SIG-M5 (cell line): ENCODE results near the gene GOSR1.
"Not testable (repeated sequence)": the region's sequence is repeated elsewhere in the genome, so short reads cannot be mapped to it uniquely, and the experiment has no call there.

ENCODE experiments used
- DNase-seq: peaks from one replicate; lab custom pipeline; 2025; lab: John Stamatoyannopoulos, UW

The GOSR1 gene

DNA sequence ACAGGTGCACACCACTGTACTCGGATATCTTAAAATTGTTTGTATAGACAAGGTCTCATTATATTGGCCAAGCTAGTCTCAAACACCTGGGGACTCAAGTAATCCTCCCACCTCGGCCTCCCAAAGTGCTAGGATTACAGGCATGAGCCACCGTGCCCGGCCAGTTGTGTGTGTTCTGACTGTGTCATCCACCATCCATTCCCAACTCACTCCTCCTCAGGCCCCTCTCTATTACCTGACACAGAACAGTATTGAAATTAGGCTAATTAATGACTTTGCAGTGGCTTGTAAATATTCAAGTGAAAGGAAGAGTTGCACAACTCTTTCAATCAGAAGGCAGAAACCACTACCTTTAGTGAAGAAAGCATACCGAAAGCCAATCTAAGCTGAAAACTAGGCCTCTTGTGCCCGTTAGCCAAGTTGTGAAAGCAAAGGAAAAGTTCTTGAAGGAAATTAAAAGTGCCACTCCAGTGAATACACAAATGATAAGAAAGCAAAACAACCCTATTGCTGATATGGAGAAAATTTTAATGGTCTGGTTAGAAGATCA, 28.7 kb downstream of the GOSR1 start:
- DNase-seq: no peak

DNA sequence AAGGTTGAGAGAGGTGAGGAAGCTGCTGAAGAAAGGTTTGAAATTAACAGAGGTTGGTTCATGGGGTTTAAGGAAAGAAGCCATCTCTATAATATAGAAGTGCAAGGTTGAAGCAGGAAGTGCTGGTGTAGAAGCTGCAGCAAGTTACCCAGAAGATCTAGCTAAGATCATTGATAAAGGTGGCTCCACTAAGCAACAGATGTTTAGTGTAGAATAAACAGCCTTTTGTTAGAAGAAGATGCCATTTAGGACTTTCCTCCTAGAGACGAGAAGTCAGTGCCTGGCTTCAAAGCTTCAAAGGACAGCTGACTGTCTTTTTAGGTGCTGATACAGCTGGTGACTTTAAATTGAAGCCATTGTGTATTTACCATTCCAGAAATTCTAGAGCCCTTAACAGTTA, 29.3 kb downstream of the GOSR1 start:
- no peak for DNase-seq

- no peak for DNase-seq
These were observed 36.1 kb downstream of the GOSR1 start for GRCh38 chr17:30513346-30513745.

DNA sequence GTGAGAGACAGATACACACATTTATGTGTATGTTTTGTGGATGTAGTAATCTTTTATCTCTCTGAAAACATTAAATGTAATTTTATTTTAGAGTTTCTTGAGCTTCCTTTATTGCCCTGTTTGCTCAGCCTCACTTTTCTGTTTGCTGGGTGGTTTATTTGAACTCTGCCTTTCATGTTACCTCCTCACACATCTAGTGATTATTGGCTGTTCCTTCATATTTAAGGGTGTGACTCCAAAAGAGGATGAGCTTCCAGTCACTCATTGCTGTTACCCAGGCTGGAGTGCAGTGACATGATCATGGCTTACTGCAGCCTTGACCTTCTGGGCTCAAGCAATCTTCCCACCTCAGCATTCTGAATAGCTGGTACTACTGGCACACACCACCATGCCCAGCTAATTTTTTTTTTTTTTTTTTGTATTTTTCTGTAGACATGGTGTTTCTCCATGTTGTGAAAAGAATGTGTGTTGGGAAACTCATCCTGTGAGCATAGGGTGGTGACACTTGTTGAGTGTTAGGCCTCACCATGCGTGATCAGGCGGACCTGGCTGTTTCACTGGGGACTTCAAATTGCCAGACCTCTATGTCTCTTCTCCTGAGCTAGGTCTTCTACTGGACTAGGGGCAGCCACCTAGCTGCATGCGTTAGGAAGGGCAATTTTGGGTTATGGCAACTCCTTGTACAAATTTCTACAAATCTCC, 37.8 kb downstream of the GOSR1 start:
- DNase-seq: no peak

GRCh38 chr17:30517786-30518185, 40.6 kb downstream of the GOSR1 start:
- no peak for DNase-seq

DNA sequence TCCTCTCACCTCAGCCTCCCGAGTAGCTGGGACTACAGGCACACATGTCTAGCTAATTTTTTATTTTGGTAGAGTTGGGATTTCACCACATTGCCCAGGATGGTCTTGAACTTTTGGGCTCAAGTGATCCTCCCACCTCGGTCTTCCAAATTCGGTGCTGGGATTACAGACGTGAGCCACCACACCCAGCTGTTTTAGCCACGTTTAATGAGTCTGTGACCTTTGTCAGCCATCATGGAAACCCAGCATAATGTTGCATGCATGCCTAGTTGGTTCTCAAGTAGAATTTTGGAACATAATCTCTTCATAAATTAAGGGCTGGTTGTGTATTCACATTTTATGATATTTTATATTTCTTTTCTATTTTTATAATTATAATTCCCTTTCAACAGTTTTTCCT, 42.0 kb downstream of the GOSR1 start:
- DNase-seq: no peak

GRCh38 chr17:30519707-30520106, 42.5 kb downstream of the GOSR1 start:
- DNase-seq: no peak

DNA sequence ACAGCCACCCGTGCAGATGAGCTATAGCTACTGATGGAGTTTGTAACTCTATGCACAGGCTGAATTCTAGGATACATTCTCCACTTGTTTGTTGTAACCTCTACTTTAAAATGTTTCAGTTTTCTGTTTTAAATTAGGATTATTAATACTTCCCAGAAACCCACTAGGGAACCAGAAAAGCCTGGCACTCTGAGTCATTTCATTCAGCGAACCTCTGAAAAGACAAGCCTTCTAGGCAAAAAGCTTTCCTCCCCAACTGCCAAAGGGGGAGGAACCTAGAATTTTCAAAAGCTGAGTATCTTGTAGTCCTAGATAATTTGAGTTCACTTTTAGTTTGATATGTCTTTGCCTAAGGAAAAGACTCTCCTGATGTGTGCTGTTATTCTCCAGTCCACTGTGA, 43.2 kb downstream of the GOSR1 start:
- no peak for DNase-seq

- DNase-seq: no peak
These were observed 43.7 kb downstream of the GOSR1 start for GRCh38 chr17:30520882-30521281.

- no peak for DNase-seq
These were observed 44.6 kb downstream of the GOSR1 start for GRCh38 chr17:30521766-30522165.

GRCh38 chr17:30523236-30523635, 46.0 kb downstream of the GOSR1 start:
- DNase-seq: not testable (repeated sequence)

DNA sequence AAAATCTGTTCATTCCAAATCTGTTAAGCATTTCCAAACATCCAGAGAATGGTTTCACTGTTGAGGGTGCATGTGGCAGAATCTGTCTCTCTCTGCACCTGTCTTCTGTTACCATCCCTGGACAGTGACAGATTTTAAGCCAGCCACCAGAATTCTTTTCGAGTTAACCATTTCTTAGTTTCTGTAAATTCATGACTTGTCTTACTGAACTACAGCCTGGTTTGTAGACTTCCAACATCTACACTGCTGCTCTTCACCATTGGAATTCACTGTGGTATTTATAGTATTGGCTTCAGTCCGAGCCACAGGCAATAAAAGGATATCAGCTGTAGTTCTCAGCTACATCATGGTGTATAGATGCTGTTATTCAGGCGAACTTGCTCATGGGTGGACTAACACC, 47.6 kb downstream of the GOSR1 start:
- DNase-seq: no peak

GRCh38 chr17:30526401-30526800, 49.2 kb downstream of the GOSR1 start:
- DNase-seq: no peak

DNA sequence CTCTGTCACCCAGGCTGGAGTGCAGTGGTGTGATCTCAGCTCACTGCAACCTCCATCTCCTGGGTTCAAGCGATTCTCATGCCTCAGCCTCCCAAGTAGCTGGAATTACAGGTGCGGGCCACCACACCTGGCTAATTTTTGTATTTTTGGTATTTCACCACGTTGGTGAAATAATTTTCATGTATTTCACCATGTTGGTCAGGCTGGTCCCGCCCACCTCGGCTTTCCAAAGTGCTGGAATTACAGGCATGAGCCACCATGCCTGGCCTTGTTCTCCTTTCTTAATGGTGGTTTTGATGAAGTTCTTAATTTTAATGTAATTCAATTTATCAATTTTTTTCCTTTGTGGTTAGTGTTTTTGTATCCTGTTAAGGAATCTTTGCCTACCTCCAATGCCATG, 51.5 kb downstream of the GOSR1 start:
- not testable (repeated sequence) for DNase-seq

- no peak for DNase-seq
These were observed 53.3 kb downstream of the GOSR1 start for GRCh38 chr17:30530346-30531025.

DNA sequence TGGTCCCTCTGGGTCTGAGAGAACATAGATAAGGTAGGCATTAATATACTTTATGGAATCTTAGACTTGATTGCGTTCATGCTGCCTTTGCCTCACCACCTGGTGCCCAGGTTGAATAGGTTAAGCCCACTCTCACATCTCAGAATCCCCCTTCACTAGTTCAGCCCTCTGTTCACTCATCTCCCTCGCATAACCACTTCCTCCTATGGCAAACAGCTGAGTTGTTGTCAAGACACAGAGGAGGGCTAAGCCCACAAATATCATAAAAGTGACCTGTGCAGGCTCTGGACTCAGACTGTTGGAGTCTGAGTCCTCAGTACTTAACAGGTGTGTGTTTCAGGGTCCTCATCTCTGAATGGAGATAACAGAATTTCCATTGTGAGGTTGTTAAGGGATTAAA, 55.7 kb downstream of the GOSR1 start:
- DNase-seq: no peak

GRCh38 chr17:30534298-30534697, 57.1 kb downstream of the GOSR1 start:
- no peak for DNase-seq

DNA sequence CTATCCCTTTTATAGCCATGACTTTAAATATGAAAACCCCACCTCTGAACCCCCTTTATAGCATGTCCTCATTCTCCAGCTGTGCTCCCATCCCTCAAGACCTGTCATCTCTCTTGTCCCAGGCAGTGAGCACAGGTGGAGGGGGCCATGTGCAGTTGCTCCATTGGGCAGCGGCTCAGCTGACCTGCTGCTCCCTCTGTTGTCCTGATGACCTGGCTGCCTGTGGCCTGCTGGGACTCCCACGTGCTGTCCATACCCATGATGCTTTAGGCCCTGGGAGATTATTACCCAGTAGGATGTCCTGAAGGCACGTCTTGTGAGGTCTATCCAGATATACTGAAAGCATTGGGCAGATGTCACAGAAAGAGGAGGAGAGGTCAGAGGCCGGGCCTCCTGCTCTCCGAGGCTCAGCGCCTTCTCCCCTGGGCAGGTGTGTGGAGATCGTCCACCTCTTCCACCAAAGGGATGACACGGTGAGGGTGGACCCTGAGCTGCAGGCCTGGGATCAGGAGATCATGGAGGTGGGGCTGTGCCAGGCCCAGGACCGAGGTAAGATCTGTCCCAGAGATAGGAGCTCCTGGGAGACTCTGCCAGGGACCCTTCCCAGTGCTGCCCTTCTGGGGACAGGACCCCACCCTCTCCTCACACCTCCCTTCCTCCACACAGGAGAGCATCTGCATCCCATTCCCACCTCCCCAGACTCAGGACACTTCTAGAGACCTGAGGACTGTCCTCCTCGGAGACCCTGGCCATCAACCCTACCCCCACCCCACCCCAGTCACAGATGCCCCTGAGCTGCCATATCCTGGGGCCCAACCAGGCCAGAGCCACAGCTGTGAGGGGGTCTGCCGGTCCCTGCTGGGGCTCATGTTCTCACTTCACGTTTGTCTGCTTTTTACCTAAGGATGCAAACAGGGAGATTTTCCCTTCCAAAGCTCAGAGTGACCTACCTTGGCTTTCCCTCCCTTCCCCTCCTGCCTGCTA, 58.0 kb downstream of the GOSR1 start:
- DNase-seq: no peak

- not testable (repeated sequence) for DNase-seq
These were observed 59.6 kb downstream of the GOSR1 start for GRCh38 chr17:30536846-30537245.

DNA sequence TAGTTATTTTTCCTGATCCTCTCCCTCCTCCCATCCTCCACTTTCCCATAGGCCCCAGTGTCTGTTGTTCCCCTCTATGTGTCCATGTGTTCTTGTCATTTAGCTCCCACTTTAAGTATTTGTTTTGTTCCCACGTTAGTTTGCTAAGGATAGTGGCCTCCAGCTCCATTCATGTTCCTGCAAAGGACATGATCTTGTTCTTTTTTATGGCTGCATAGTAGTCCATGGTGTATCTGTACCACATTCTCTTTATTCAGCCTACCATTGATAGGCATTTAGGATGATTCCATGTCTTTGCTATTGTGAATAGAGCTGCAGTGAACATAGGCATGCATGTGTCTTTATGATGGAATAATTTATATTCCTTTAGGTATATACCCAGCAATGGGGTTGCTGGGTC, 60.5 kb downstream of the GOSR1 start:
- DNase-seq: not testable (repeated sequence)

GRCh38 chr17:30541802-30542201, 64.6 kb downstream of the GOSR1 start:
- no peak for DNase-seq

DNA sequence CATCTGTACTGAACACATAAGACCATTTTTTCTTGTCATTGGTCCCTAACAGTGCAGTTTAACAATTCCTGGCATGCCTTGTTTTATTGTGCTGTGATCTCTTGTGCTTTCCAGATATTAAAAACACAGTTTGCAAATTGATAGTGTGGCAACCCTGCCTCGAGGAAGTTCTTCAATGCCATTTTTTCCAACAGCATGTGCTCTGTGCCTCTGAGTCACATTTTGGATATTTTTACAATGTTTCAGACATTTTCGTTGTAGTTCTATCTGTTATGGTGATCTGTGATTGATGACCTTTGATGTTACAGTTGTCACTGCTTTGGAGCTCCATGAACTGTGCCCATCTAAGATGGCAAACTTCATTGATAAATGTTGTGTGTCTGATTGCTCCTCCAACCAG, 66.2 kb downstream of the GOSR1 start:
- DNase-seq: no peak
